ENCODE measurements around the gene ITLN1. TPM values are rescaled to one million over a fixed set of nuclear protein-coding genes. Genes with fewer than 3 reads are reported as not detected.
"Not testable (repeated sequence)": the region's sequence is repeated elsewhere in the genome, so short reads cannot be mapped to it uniquely, and the experiment has no call there.

ITLN1 gene
- total RNA-seq, 3 donors from 2014 or later = 103 to 254 (median 221) TPM

DNA sequence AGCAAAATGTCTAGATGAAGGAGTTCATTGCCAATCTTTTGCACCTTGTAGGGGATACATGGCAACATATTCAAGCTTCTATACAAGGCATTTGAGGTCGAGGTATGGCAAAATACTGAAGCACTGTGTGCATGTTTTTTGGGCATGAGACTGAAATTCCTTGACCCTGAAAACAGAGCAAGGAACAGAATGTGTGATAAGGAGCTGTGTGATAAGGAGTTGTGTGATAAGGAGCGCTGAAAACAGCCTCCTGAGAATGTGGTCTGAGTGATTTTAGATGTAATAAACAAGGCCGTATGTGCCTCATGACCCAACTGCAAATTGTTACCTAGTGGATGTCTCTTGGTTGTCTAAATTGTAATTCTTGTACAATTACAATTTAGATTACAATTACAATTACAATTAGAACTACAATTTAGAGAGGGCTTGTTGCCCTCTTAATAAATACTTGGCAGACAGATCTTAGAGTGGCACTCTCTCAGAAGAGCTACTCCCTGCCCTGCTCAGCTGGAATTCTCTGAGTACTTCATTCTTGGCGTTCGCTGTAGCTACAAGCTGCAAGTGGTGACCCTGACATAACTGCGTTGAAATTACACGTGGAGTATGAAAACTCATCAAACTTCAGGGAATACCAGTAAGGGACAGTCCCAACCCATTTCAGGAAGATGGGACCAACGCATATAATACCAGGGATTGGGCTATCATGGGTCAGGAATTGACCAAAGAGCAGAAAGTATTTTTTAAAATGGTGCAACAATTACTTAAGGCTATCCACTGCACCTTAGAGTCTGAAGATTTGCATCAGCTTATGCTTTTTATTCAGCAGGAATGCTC, 20.0 kb upstream of the ITLN1 start:
- no peak overlapping the region for H3K4me3 ChIP-seq
- H3K9me3 ChIP-seq = no peaks in the 10 kb centered on the region
- ATAC-seq = no peak
- TF ChIP-seq, protein P1, sequence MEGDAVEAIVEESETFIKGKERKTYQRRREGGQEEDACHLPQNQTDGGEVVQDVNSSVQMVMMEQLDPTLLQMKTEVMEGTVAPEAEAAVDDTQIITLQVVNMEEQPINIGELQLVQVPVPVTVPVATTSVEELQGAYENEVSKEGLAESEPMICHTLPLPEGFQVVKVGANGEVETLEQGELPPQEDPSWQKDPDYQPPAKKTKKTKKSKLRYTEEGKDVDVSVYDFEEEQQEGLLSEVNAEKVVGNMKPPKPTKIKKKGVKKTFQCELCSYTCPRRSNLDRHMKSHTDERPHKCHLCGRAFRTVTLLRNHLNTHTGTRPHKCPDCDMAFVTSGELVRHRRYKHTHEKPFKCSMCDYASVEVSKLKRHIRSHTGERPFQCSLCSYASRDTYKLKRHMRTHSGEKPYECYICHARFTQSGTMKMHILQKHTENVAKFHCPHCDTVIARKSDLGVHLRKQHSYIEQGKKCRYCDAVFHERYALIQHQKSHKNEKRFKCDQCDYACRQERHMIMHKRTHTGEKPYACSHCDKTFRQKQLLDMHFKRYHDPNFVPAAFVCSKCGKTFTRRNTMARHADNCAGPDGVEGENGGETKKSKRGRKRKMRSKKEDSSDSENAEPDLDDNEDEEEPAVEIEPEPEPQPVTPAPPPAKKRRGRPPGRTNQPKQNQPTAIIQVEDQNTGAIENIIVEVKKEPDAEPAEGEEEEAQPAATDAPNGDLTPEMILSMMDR (IDR thresholded peaks at IDR 0.05) = no peak
- no peak for DNase-seq
- no peaks in the 10 kb centered on the region for H3K4me1 ChIP-seq (ENCODE audit: low read depth)
- intact Hi-C loops (cut with DNase I, micrococcal nuclease) = no loop called here
- H3K36me3 ChIP-seq (ENCODE audit: low read depth) = no peaks in the 10 kb centered on the region

DNA sequence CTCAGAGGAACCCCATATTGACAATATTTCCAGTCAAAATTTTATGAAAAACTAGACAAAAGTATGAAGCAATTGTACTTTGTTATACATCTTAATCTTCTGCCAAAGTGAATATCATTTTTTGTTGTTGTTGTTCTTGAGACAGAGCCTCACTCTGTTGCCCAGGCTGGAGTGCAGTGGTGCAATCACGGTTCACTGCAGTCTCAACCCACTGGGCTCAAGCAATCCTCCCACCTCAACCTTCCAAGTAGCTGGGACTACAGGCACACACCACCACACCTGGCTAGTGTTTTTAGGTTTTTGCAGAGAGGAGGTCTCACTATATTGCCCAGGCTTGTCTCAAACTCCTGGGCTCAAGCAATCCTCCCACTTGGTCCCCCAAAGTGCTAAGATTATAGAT, 17.3 kb upstream of the ITLN1 start:
- H3K4me1 ChIP-seq (ENCODE audit: low read depth); H3K36me3 ChIP-seq (ENCODE audit: low read depth); DNase-seq; intact Hi-C loops (cut with DNase I, micrococcal nuclease); H3K4me3 ChIP-seq; ATAC-seq; H3K9me3 ChIP-seq: not testable (repeated sequence)

DNA sequence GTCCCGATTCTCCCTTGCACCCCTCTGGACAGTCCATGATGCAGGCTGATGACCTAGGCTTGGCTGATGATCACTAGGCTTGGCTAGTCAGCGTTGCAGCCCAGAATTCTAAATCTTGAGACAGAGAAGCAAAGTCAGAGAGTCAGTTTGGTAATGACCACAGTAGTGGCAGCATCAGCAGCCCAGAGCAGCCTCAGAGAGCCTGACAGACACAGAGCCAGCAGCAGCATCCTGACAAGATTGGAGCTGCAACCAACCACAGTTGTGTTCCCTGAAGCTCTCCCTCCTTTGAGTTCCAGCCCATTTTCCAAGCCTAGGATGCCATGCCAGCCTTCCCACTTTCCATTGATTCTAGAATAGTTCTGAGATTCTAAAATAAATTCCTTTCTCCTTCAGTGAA, 16.8 kb upstream of the ITLN1 start:
- DNase-seq (no peak), ATAC-seq (no peak)
- TF ChIP-seq, protein P1 (IDR thresholded peaks at IDR 0.05) = no peak
- intact Hi-C loops (cut with DNase I, micrococcal nuclease) = no loop called here
- Histone ChIP-seq H3K9me3 (no peaks in the 10 kb centered on the region), H3K36me3 (ENCODE audit: low read depth) (no peaks in the 10 kb centered on the region), H3K4me3 (no peak overlapping the region), H3K4me1 (ENCODE audit: low read depth) (no peaks in the 10 kb centered on the region)

DNA sequence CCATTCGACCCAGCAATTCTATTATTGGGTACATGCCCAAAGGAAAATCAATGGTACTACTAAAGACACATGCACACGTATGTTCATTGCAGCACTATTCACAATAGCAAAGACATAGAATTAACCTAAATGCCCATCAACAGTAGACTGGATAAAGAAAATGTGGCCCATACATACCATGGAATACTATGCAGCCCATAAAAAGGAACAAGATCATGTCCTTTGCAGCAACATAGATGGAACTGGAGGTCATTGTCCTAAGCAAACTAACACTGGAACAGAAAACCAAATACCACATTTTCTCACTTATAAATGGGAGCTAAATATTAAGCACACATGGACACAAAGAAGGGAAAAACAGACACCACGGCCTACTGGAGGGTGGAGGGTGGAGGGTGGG, 15.7 kb upstream of the ITLN1 start:
- H3K4me1 ChIP-seq (ENCODE audit: low read depth); H3K36me3 ChIP-seq (ENCODE audit: low read depth); DNase-seq; H3K4me3 ChIP-seq; ATAC-seq; intact Hi-C loops (cut with DNase I, micrococcal nuclease); H3K9me3 ChIP-seq: not testable (repeated sequence)

DNA sequence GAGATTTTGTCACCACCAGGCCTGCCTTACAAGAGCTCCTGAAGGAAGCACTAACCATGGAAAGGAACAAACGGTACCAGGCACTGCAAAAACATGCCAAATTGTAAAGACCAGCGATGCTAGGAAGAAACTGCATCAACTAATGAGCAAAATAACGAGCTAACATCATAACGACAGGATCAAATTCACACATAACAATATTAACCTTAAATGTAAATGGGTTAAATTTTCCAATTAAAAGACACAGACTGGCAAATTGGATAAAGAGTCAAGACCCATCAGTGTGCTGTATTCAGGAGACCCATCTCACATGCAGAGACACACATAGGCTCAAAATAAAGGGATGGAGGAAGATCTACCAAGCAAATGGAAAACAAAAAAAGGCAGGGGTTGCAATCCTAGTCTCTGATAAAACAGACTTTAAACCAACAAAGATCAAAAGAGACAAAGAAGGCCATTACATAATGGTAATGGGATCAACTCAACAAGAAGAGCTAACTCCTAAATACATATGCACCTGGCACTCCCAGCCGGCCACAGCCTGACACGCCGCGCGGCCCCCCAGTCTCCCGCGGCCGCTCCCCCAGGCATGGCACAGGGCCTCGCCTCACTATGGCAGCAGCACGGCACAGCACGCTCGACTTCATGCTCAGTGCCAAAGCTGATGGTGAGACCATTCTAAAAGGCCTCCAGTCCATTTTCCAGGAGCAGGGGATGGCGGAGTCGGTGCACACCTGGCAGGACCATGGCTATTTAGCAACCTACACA, 9.6 kb upstream of the ITLN1 start:
- ATAC-seq; H3K9me3 ChIP-seq; intact Hi-C loops (cut with DNase I, micrococcal nuclease); H3K4me1 ChIP-seq (ENCODE audit: low read depth); H3K36me3 ChIP-seq (ENCODE audit: low read depth); H3K4me3 ChIP-seq; DNase-seq: not testable (repeated sequence)

DNA sequence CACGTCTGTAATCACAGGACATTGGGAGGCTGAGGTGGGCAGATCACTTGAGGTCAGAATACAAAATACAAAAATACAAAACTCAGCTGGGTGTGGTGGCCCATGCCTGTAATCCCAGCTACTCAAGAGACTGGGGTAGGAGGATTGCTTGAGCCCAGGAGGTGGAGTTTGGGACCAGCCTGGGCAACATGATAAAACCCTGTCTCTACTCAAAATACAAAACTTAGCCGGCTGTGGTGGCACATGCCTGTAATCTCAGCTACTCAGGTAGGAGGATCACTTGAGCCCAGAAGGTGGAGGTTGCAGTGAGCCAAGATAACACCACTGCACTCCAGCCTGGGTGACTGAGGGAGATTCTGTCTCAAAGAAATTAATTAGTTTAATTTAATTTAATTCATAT, 6.5 kb upstream of the ITLN1 start:
- DNase-seq = no peak
- intact Hi-C loops (cut with DNase I, micrococcal nuclease) = no loop called here
- no peaks in the 10 kb centered on the region for H3K36me3 ChIP-seq (ENCODE audit: low read depth)
- TF ChIP-seq, protein P1 (IDR thresholded peaks at IDR 0.05) = no peak
- no peak for ATAC-seq
- H3K4me1 ChIP-seq (ENCODE audit: low read depth) = no peaks in the 10 kb centered on the region
- no peak overlapping the region for H3K4me3 ChIP-seq
- no peaks in the 10 kb centered on the region for H3K9me3 ChIP-seq

DNA sequence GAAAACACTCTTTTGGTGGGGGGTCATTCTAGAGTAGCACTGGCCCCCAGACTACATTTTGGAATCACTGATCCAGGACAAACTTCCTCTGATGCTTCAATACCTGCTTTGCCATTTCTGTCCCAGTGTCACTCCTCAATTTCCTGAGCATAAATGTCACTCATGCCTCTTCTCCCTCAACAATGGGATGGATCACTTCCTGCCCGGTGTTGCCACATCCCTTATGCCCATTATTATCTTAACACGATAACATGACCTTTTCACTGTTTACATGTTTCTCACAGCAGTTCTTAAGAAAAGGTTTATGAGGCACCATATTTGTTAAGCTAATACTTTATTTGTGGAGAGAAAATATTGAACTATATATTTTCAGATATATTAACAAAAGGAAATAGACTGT, 3.9 kb upstream of the ITLN1 start:
- no peaks in the 10 kb centered on the region for H3K4me1 ChIP-seq (ENCODE audit: low read depth)
- intact Hi-C loops (cut with DNase I, micrococcal nuclease) = no loop called here
- DNase-seq (no peak), ATAC-seq (no peak)
- TF ChIP-seq, protein P1 (IDR thresholded peaks at IDR 0.05) = no peak
- no peak overlapping the region for H3K4me3 ChIP-seq
- H3K36me3 ChIP-seq (ENCODE audit: low read depth) = no peaks in the 10 kb centered on the region
- no peaks in the 10 kb centered on the region for H3K9me3 ChIP-seq

All from mucosa of descending colon (tissue), 3 donors.